ENCODE measurements around the gene ITGB2.

ITGB2 gene

DNA sequence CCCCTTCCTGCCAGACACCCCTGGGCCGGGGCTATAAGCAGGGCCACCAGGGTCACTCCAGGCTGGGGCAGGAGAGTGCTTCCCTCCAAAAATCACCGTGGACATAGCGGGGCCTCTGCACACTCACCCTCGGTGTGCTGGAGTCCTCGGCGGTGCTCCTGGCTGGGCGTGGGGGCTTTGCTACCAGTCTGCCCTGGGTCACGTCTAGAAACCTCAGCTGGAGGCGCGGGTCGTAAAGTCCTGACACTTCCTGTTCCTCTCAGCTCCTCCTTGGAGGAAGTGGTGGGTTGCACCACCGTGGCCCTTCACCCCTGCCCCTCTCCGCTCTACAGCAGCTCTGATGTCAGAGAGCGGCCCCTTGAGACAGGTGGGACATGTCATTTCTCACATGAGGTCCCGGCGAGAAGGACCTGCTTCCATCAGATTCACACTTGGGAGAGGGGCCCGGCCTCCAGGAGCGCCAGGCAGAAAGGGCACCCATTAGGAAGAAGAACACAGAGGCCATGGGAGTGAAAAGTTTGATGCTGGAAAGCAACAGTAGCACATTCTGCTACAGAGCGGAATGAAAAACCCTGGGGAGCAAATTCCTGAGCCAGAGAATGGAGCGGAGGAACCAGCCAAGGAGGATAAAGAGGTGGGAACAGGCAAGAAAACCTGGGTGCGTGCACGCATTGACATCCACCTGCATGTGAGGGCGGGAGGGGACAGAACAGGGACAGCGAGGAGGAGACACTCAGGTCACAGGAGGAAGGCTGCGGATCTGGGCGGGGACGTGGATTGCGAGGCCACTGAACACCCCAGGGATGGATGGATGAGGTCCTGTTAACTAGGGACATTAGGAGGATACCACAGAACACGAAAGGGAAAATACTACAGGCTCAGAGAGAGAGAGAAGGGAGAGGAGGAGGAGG is at the start of gene ITGB2:
Gene ITGB2 (minus strand): TSS at position 206 of the 911 bp plus-strand sequence. CDS start 10,117 bp downstream, outside the sequence.
- Histone ChIP-seq H3K36me3 (no peaks in the 10 kb centered on the region), H3K27me3 (peaks cover 0 to 31% of the 10 kb centered on the region in 2 donors), H3K4me1 (peaks cover 0 to 26% (median 13%) of the 10 kb centered on the region in 4 donors), H3K4me3 (peak within 1 kb of the TSS; percentile 30 to 34), H3K27ac (no peak within 1 kb of the TSS), H3K9me3 (no peaks in the 10 kb centered on the region)
- peak in 1 of 2 donors; percentile 55 for DNase-seq
- intact Hi-C loops (cut with DNase I; ENCODE audit: low total_unique reads) = loop anchor here (10.0 kb wide), 1 partner anchor 106 kb away; the partner anchor contains the start of gene SUMO3
- TF ChIP-seq, protein P1, sequence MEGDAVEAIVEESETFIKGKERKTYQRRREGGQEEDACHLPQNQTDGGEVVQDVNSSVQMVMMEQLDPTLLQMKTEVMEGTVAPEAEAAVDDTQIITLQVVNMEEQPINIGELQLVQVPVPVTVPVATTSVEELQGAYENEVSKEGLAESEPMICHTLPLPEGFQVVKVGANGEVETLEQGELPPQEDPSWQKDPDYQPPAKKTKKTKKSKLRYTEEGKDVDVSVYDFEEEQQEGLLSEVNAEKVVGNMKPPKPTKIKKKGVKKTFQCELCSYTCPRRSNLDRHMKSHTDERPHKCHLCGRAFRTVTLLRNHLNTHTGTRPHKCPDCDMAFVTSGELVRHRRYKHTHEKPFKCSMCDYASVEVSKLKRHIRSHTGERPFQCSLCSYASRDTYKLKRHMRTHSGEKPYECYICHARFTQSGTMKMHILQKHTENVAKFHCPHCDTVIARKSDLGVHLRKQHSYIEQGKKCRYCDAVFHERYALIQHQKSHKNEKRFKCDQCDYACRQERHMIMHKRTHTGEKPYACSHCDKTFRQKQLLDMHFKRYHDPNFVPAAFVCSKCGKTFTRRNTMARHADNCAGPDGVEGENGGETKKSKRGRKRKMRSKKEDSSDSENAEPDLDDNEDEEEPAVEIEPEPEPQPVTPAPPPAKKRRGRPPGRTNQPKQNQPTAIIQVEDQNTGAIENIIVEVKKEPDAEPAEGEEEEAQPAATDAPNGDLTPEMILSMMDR (IDR thresholded peaks at IDR 0.05) = no peak

DNA sequence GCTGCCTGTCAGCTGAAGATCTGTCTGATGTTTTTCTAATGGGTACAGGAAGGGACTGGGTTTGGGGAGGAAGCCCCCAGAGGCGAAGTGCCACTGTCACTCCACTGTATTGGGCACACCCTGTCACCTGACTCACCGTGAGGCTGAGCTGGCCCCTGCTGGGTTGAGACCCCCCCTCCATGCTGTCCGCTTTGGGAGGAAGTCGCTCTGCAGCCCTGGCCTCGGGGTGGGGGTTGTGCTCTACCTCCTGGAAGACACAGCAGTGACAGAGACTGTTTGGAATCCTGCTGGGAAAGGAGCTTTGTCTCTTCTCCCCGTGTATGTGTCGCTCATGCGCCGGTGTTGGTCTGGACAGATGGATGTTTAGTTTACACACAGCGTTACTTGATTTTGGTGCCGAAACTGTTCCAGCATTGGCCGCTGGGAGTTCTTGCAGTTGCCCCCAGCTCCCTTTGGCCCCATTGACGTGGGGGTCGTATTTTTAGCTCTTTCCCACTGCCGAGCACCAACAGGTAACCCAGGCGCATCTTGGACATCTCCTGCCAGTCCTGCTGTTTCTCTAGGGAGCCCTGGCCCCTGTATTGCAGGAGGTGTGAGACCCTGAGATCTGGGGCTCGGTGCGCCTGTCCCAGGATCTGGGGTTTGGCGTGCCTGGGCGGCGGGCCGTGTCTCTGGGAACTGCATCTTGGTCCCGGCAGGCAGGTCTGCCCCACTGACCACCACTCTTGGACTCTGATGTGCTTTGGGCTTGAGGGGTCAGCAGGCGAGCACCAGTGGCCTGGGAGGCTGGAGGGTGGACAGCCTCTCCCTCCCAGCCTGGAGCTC is 49.4 kb upstream of the ITGB2 start:
- peak overlapping the region; percentile 93 to 96 for H3K27ac ChIP-seq
- H3K4me1 ChIP-seq = peaks cover 5 to 97% (median 70%) of the 10 kb centered on the region in 4 donors
- no peaks in the 10 kb centered on the region for H3K9me3 ChIP-seq
- H3K36me3 ChIP-seq = peaks cover 8 to 43% (median 14%) of the 10 kb centered on the region in 3 donors
- intact Hi-C loops (cut with DNase I; ENCODE audit: low total_unique reads) = loop anchor here (5.0 kb wide), 1 partner anchor 67 kb away; no protein-coding TSS in a partner anchor
- no peak for DNase-seq
- no peaks in the 10 kb centered on the region for H3K27me3 ChIP-seq
- H3K4me3 ChIP-seq = peak overlapping the region; percentile 4 to 12
- TF ChIP-seq, protein P1 (IDR thresholded peaks at IDR 0.05) = no peak

DNA sequence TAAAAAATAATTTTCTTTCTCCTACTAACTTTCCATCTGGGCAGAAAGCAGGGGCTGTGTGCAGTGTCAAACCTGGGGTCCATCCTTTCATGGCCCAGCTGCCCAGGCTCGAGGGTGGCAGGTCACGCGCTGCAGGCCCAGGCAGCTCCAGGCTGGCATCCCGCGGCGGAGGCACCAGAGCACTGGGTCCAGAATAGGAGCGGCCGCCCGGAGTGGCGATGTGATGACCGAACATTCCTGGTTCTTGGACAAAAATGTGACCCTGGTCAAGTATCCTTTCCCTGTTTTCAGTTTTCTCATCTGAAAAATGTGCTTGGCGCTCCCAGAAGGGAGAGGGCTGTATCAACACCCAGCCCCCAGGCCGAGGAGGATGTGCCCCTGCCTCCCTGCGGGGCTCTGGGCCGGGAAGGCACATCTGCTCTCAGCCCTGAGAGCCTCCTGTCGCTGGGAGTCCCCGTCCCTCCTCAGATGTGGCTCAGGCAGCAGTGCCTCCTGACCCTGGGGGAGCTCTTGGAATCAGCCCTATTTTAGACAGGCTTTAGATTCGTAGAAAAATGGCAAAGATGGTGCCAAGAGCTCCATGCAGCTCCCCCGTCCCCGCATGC is 48.5 kb upstream of the ITGB2 start:
- H3K4me3 ChIP-seq = peak overlapping the region; percentile 1 to 12
- DNase-seq = no peak
- peaks cover 0 to 33% (median 7%) of the 10 kb centered on the region in 3 donors for H3K36me3 ChIP-seq
- H3K27ac ChIP-seq = peak overlapping the region; percentile 93 to 96
- H3K27me3 ChIP-seq = no peaks in the 10 kb centered on the region
- H3K4me1 ChIP-seq = peaks cover 5 to 98% (median 74%) of the 10 kb centered on the region in 4 donors
- H3K9me3 ChIP-seq = no peaks in the 10 kb centered on the region
- TF ChIP-seq, protein P1 (IDR thresholded peaks at IDR 0.05) = no peak
- intact Hi-C loops (cut with DNase I; ENCODE audit: low total_unique reads) = no loop called here

- Histone ChIP-seq H3K4me3 (peak overlapping the region; percentile 54), H3K9me3 (no peaks in the 10 kb centered on the region), H3K27ac (peak overlapping the region; percentile 93 to 96), H3K36me3 (peaks cover 0 to 21% (median 0%) of the 10 kb centered on the region in 3 donors), H3K27me3 (no peaks in the 10 kb centered on the region), H3K4me1 (peaks cover 5 to 100% (median 81%) of the 10 kb centered on the region in 4 donors)
- intact Hi-C loops (cut with DNase I; ENCODE audit: low total_unique reads) = no loop called here
- TF ChIP-seq, protein P1 (IDR thresholded peaks at IDR 0.05) = no peak
- DNase-seq = no peak
Measured at GRCh38 chr21:44967082-44968047, 46.7 kb upstream of the ITGB2 start.
